SH-SY5Y (cell line): ENCODE data around the gene NEUROD2.

Experiments
- GATA2 ChIP-seq: IDR thresholded peaks from 2 replicates; pipeline ENCODE4 v1.6.1; 2011; ENCODE audit warnings: mild to moderate bottlenecking, low read depth, low read length
- GATA3 ChIP-seq: IDR thresholded peaks from 2 replicates; pipeline ENCODE4 v1.6.1; 2011; ENCODE audit warnings: low read depth, mild to moderate bottlenecking, low read length, moderate library complexity

- TF ChIP-seq GATA3, result no peak
- no peak for TF ChIP-seq GATA2
Measured at GRCh38 chr17:39599004-39599664, 8.6 kb downstream of the NEUROD2 start.
